ENCODE results near the gene DUSP9. TPM values are rescaled to one million over a fixed set of nuclear protein-coding genes. Genes with fewer than 3 reads are reported as not detected.

Gene DUSP9
- total RNA-seq, 4 donors from 2014 or later: not detected

DNA sequence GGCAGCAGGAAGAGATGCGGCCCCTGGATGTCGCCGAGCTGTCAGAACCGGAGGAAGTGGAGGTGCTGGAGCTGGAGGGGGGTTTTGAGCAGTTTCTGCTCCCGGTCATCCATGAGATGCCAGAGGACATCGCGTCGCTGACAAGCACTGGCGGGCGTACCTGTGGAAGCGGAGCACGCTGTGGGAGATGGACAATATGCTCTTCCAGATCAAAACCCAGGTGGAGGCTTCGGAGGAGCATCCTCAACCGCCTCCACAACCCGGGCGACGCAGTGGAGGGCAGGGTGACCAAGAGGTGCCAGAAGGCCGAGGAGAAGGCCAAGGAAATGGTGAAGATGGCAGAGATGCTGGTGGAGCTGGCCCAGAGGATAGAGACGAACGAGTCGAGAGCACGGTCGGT is 40.5 kb upstream of the DUSP9 start:
- ATAC-seq (no peak), DNase-seq (no peak)
- intact Hi-C loops (cut with DNase I; ENCODE audit: low total_unique reads): no loop called here
- no peaks in the 10 kb centered on the region for H3K9me3 ChIP-seq
- H3K4me3 ChIP-seq: no peak overlapping the region
- in situ Hi-C loops (cut with MboI; ENCODE audit: low sequenced_read_pairs in 4 of 4): no loop called here
- H3K27me3 ChIP-seq: no peaks in the 10 kb centered on the region
- H3K4me1 ChIP-seq: peaks cover 0 to 7% of the 10 kb centered on the region in 2 donors
- H3K27ac ChIP-seq: no peak overlapping the region
- TF ChIP-seq, protein P1, sequence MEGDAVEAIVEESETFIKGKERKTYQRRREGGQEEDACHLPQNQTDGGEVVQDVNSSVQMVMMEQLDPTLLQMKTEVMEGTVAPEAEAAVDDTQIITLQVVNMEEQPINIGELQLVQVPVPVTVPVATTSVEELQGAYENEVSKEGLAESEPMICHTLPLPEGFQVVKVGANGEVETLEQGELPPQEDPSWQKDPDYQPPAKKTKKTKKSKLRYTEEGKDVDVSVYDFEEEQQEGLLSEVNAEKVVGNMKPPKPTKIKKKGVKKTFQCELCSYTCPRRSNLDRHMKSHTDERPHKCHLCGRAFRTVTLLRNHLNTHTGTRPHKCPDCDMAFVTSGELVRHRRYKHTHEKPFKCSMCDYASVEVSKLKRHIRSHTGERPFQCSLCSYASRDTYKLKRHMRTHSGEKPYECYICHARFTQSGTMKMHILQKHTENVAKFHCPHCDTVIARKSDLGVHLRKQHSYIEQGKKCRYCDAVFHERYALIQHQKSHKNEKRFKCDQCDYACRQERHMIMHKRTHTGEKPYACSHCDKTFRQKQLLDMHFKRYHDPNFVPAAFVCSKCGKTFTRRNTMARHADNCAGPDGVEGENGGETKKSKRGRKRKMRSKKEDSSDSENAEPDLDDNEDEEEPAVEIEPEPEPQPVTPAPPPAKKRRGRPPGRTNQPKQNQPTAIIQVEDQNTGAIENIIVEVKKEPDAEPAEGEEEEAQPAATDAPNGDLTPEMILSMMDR (IDR thresholded peaks at IDR 0.05 in 4 of 5, conservative IDR thresholded peaks at IDR 0.05 in 1 of 5): no peak
- TF ChIP-seq POLR2A (IDR thresholded peaks at IDR 0.05): no peak
- no peaks in the 10 kb centered on the region for H3K36me3 ChIP-seq

DNA sequence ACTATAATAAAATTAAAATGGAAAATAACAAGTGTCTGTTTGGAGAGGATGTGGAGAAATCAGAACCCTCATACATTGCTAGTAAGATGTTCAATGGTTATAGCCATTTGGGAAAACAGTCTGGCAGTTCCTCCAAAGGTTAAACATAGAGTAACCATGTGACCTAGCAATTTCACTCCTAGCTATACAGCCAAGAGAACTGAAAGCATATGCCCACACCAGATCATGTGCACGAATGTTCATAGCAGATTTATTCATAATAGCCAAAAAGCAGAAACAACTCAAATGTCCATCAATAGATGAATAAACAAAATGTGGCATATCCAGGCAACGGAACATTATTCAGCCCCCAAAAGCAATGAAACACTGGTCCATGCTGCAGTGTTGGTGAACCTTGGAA is 38.6 kb upstream of the DUSP9 start:
- DNase-seq (no peak), ATAC-seq (no peak)
- no peak overlapping the region for H3K4me3 ChIP-seq
- H3K4me1 ChIP-seq: peaks cover 0 to 7% of the 10 kb centered on the region in 2 donors
- TF ChIP-seq, protein P1 (IDR thresholded peaks at IDR 0.05 in 4 of 5, conservative IDR thresholded peaks at IDR 0.05 in 1 of 5): no peak
- no peak for TF ChIP-seq POLR2A (IDR thresholded peaks at IDR 0.05)
- in situ Hi-C loops (cut with MboI; ENCODE audit: low sequenced_read_pairs in 4 of 4) (no loop called here), intact Hi-C loops (cut with DNase I; ENCODE audit: low total_unique reads) (loop anchor here (2.0 kb wide), 1 partner anchor 60 kb away; no protein-coding TSS in a partner anchor)
- H3K9me3 ChIP-seq: no peaks in the 10 kb centered on the region
- H3K27me3 ChIP-seq: peaks cover 0 to 3% (median 0%) of the 10 kb centered on the region in 3 donors
- H3K27ac ChIP-seq: no peak overlapping the region
- H3K36me3 ChIP-seq: no peaks in the 10 kb centered on the region

DNA sequence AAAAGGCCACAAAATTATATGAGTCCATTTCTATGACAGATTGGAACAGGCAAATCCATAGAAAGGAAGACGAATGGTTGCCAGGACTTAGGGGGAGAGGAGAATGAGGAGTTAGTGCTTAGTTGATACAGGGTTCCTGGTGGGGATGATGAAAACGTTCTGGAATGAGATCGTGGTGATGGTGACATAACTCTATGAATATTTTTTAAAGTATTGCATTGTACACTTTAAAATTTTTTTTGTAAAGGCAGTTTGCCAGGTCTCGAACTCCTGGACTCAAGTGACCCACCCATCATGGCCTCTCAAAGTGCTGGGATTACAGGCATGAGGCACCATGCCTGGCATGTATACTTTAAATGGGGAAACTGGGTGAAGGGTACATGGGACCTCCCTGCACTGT is 38.2 kb upstream of the DUSP9 start:
- in situ Hi-C loops (cut with MboI; ENCODE audit: low sequenced_read_pairs in 4 of 4): no loop called here
- intact Hi-C loops (cut with DNase I; ENCODE audit: low total_unique reads): loop anchor here (2.0 kb wide), 1 partner anchor 60 kb away; no protein-coding TSS in a partner anchor
- DNase-seq: no peak

DNA sequence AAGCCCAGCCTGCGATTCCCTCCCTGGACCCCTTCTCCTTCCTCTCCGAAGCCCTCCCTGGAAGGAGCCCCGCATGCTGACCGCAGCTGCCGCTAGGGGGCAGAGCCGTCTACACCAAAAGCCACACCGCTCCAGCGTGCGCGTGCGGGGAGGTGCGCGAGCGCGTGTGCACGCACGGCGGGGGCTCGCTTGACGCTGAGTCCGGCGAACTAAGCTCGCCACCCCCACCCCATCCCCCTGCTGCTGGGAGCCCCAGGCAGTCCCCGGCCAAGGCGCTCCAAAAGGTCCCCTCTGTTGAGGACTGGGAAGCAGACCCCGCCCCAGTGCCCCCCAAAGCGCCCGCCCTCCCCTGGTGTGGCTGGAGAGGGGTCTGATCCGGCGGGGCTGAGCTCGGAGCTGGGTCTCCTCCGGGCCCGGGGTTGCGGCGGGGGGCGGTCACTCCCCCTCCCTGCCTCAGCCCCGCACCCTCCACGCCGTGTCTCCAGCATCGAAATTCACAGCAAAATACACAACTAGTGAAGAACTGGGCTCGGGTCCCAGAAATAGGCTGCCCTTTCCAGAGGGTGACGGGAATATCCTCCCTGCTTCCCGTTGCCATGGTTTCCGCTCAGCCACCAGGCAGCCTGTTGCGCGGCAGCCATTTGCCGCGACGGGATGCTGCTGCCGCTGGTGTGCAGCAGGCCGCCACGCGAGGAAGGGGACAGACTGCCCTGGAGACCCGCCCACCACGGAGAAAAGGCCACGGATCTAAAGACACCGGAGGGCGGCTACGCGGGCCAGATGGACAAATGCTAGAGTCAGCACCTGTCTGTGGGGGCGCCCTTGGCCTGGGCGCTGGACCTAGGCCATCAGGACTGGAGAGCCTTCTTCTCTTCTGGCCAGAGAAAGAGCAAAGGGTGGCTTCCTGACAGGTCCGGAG is 36.8 kb upstream of the DUSP9 start:
- DNase-seq (peak in 1 of 2 donors; percentile 47), ATAC-seq (peak; percentile 16 to 88)
- TF ChIP-seq POLR2A (IDR thresholded peaks at IDR 0.05): no peak
- TF ChIP-seq, protein P1 (IDR thresholded peaks at IDR 0.05 in 4 of 5, conservative IDR thresholded peaks at IDR 0.05 in 1 of 5): peak; percentile 45 to 84 (median 68)
- H3K4me1 ChIP-seq: peaks cover 0 to 7% of the 10 kb centered on the region in 2 donors
- H3K27me3 ChIP-seq: peaks cover 0 to 8% (median 0%) of the 10 kb centered on the region in 3 donors
- no peaks in the 10 kb centered on the region for H3K9me3 ChIP-seq
- intact Hi-C loops (cut with DNase I; ENCODE audit: low total_unique reads) (loop anchor here (2.0 kb wide), 1 partner anchor 59 kb away; no protein-coding TSS in a partner anchor), in situ Hi-C loops (cut with MboI; ENCODE audit: low sequenced_read_pairs in 4 of 4) (no loop called here)
- no peaks in the 10 kb centered on the region for H3K36me3 ChIP-seq
- no peak overlapping the region for H3K27ac ChIP-seq
- H3K4me3 ChIP-seq: peak overlapping the region; percentile 39 to 55 (median 45)

More for the DNA sequence above, 38.2 kb upstream of the DUSP9 start:
- Histone ChIP-seq H3K4me3 (no peak overlapping the region), H3K27me3 (peaks cover 0 to 7% (median 0%) of the 10 kb centered on the region in 3 donors), H3K36me3 (no peaks in the 10 kb centered on the region), H3K27ac (no peak overlapping the region), H3K4me1 (peaks cover 0 to 7% of the 10 kb centered on the region in 2 donors), H3K9me3 (no peaks in the 10 kb centered on the region)
- no peak for ATAC-seq
- TF ChIP-seq POLR2A (IDR thresholded peaks at IDR 0.05): no peak
- TF ChIP-seq, protein P1 (IDR thresholded peaks at IDR 0.05 in 4 of 5, conservative IDR thresholded peaks at IDR 0.05 in 1 of 5): no peak
